Panc1 (cell line): ENCODE data around the gene GRB7. TPM values are rescaled to one million over a fixed set of nuclear protein-coding genes. Genes with fewer than 3 reads are reported as not detected.

ENCODE experiments used
- ATAC-seq: fragments of 200-7000 bp; cut with Tn5 transposase; 2 replicates; pipeline ENCODE4 v1.9.1; 2020; ENCODE audit warnings: mild to moderate bottlenecking, moderate library complexity
- BruUV-seq: library from RNA; stranded (reverse); fragments of 400-500 nt; replicated peaks from 2 replicates; lab custom pipeline; 2021; lab: Mats Ljungman, UMichigan
- CTCF ChIA-PET: fragments of 300-600 bp; sonication (Branson Sonifier 250); formaldehyde crosslinking; loops from one replicate; lab custom pipeline; 2022; ENCODE audit warnings: antibody characterized with exemption; lab: Charles Lee
- POLR2A ChIA-PET: fragments of 300-600 bp; sonication (Branson Sonifier 250); formaldehyde crosslinking; loops from one replicate; lab custom pipeline; 2022; ENCODE audit warnings: antibody characterized with exemption; lab: Charles Lee
- DNase-seq: peaks from one replicate; pipeline ENCODE4 v3.0.0-alpha.2; 2010; ENCODE audit warnings: low read depth, low spot score
- H3K27ac ChIP-seq: 2 replicates; pipeline ENCODE4 v1.5.1; 2011; ENCODE audit warnings: mild to moderate bottlenecking, low read length, inconsistent platforms
- H3K27me3 ChIP-seq: fragments of 200-500 bp; sonication (Bioruptor generic); 2 replicates; pipeline ENCODE4 v1.6.0; 2014; ENCODE audit warnings: low read length, inconsistent platforms; ENCODE audit not compliant: control insufficient read depth, insufficient read depth
- H3K36me3 ChIP-seq: fragments of 200-500 bp; sonication (Bioruptor generic); 2 replicates; pipeline ENCODE4 v1.5.1; 2014; ENCODE audit warnings: inconsistent platforms, mild to moderate bottlenecking, low read length, moderate library complexity; ENCODE audit not compliant: control insufficient read depth, insufficient read depth
- H3K4me1 ChIP-seq: 2 replicates; pipeline ENCODE4 v1.5.1; 2011; ENCODE audit warnings: inconsistent platforms, mild to moderate bottlenecking, low read length, moderate library complexity; ENCODE audit not compliant: control insufficient read depth, insufficient read depth
- H3K4me3 ChIP-seq, 2 experiments: 2 replicates each; pipeline ENCODE4 v1.5.1; 2011 to 2012; ENCODE audit warnings: low read depth in 2 of 2, low read length in 2 of 2, mild to moderate bottlenecking in 2 of 2, inconsistent platforms in 1 of 2, moderate library complexity in 1 of 2
- H3K9me3 ChIP-seq: fragments of 200-500 bp; sonication (Bioruptor generic); 2 replicates; pipeline ENCODE4 v1.5.1; 2014; ENCODE audit warnings: low read depth, mild to moderate bottlenecking, inconsistent platforms, low read length, moderate library complexity; ENCODE audit not compliant: control insufficient read depth, insufficient read depth
- CTCF ChIP-seq: fragments of 450-650 bp; IDR thresholded peaks from 2 replicates; pipeline ENCODE4 v1.5.1; 2017; ENCODE audit warnings: mild to moderate bottlenecking
- POLR2AphosphoS5 ChIP-seq: IDR thresholded peaks from 2 replicates; pipeline ENCODE4 v1.6.1; 2012; ENCODE audit warnings: mild to moderate bottlenecking, low read depth, low read length, moderate library complexity
- REST ChIP-seq, 2 experiments: IDR thresholded peaks; 2 replicates each; pipeline ENCODE4 v1.6.1; 2011 to 2012; ENCODE audit warnings: low read depth in 2 of 2, control low read depth in 1 of 2, low read length in 1 of 2, mild to moderate bottlenecking in 1 of 2, moderate library complexity in 1 of 2; ENCODE audit not compliant: insufficient read depth in 1 of 2
- SIN3A ChIP-seq: IDR thresholded peaks from 2 replicates; pipeline ENCODE4 v1.6.1; 2012; ENCODE audit warnings: low read depth, mild to moderate bottlenecking, low read length, moderate library complexity, borderline replicate concordance; ENCODE audit not compliant: insufficient read depth
- TCF7L2 ChIP-seq: IDR thresholded peaks from 2 replicates; pipeline ENCODE4 v1.6.1; 2011; ENCODE audit warnings: mild to moderate bottlenecking, low read depth, low read length, inconsistent platforms
- in situ Hi-C: cut with HindIII; loops from 2 replicates; pipeline ENCODE4 v1.10.0; 2016; ENCODE audit warnings: low sequenced_read_pairs, low pct_unique_long_range_greater_than_20kb
- intact Hi-C: fragments of 100-400 bp; cut with micrococcal nuclease; formaldehyde crosslinking; loops from one replicate; pipeline ENCODE4 v1.10.0; 2022; ENCODE audit not compliant: unreplicated experiment
- total RNA-seq: library from RNA; stranded (reverse); gene quantifications from one replicate; pipeline ENCODE4 v1.2.1, GENCODE V29; 2021; ENCODE audit not compliant: unreplicated experiment

The GRB7 gene
- total RNA-seq, 1 experiment from 2014 or later = 2.8 TPM

- BruUV-seq = no TSS peak
- H3K27me3 ChIP-seq = peaks cover 12% of the 10 kb centered on the region; the same call in 1 of the 2 replicates
- H3K9me3 ChIP-seq = no peaks in the 10 kb centered on the region
- in situ Hi-C loops = no loop called here
- no peaks in the 10 kb centered on the region for H3K4me1 ChIP-seq
- H3K27ac ChIP-seq = no peak overlapping the region
- no peak overlapping the region for H3K4me3 ChIP-seq
- ChIA-PET CTCF (no interaction called here), POLR2A (interaction anchor here (0.7 kb wide), 1 partner anchor 213 kb away, joined by 7 read pairs; no protein-coding TSS in a partner anchor)
- H3K36me3 ChIP-seq = no peaks in the 10 kb centered on the region
- no peak for DNase-seq
- TF ChIP-seq POLR2AphosphoS5 (no peak), TCF7L2 (no peak), SIN3A (no peak), CTCF (no peak), REST (IDR thresholded peaks at IDR 0.05; ENCODE audit: insufficient read depth in 1 of 2, low read depth in 2 of 2, low read length in 1 of 2) (no peak)
- intact Hi-C loops = no loop called here
- no peak for ATAC-seq
Observed at GRCh38 chr17:39772987-39773934, 35.5 kb downstream of the GRB7 start.

GRCh38 chr17:39774047-39774446 is 36.3 kb downstream of the GRB7 start:
- no peaks in the 10 kb centered on the region for H3K36me3 ChIP-seq
- no peak for DNase-seq

More at GRCh38 chr17:39774047-39774446, 36.3 kb downstream of the GRB7 start:
- no peak overlapping the region for H3K4me3 ChIP-seq
- no peak overlapping the region for H3K27ac ChIP-seq
- ChIA-PET CTCF (no interaction called here), POLR2A (interaction anchor here (0.7 kb wide), 1 partner anchor 212 kb away, joined by 7 read pairs; no protein-coding TSS in a partner anchor)
- in situ Hi-C loops (no loop called here), intact Hi-C loops (no loop called here)
- H3K9me3 ChIP-seq = no peaks in the 10 kb centered on the region
- no peaks in the 10 kb centered on the region for H3K4me1 ChIP-seq
- peaks cover 12% of the 10 kb centered on the region; the same call in 1 of the 2 replicates for H3K27me3 ChIP-seq
- no peak for ATAC-seq
- no TSS peak for BruUV-seq
- no peak for TF ChIP-seq CTCF
- TF ChIP-seq POLR2AphosphoS5 = no peak
- no peak for TF ChIP-seq SIN3A
- TF ChIP-seq REST (IDR thresholded peaks at IDR 0.05; ENCODE audit: insufficient read depth in 1 of 2, low read depth in 2 of 2, low read length in 1 of 2) = no peak
- TF ChIP-seq TCF7L2 = no peak
